HepG2 (cell line): ENCODE data around the gene PANK2. TPM values are rescaled to one million over a fixed set of nuclear protein-coding genes. Genes with fewer than 3 reads are reported as not detected.

Experiments used
- ATAC-seq: fragments of 200-7000 bp; cut with Tn5 transposase; 3 replicates; pipeline ENCODE4 v1.9.1; 2020; ENCODE audit warnings: mild to moderate bottlenecking, moderate library complexity
- BruUV-seq: library from RNA; stranded (reverse); fragments of 400-500 nt; replicated peaks from 2 replicates; lab custom pipeline; 2021; lab: Mats Ljungman, UMichigan
- CTCF ChIA-PET: fragments of 300-600 bp; formaldehyde crosslinking; extraction: SDS; loops from one replicate; lab custom pipeline; 2021; ENCODE audit warnings: low total read pairs, inconsistent platforms, low intra/inter-chr PET ratio; lab: Yijun Ruan, JAX
- POLR2A ChIA-PET: fragments of 350-600 bp; sonication (Branson Sonifier 250); formaldehyde crosslinking; loops from one replicate; lab custom pipeline; 2020; ENCODE audit warnings: antibody characterized with exemption, inconsistent platforms; lab: Yijun Ruan, JAX
- DNase-seq: peaks from one replicate; pipeline ENCODE4 v3.0.0-alpha.2; 2015; ENCODE audit warnings: low spot score
- FAIRE-seq: peaks from 3 replicates; lab custom pipeline; 2011; peaks lifted over from hg19 to GRCh38; lab: Jason Lieb, UNC
- H2AFZ ChIP-seq: one replicate; pipeline ENCODE4 v1.6.1; 2011; ENCODE audit warnings: low read length, inconsistent platforms
- H3K27ac ChIP-seq: fragments of 300-600 bp; 3 replicates; pipeline ENCODE4 v1.8.0; 2011; ENCODE audit warnings: mixed run types, mild to moderate bottlenecking, mixed read lengths, low read length, inconsistent platforms; ENCODE audit not compliant: insufficient read depth; ENCODE audit errors: extremely low read length
- H3K27me3 ChIP-seq, 2 experiments: fragments of 200-600 bp in 1 of 2; 2 replicates in 1 of 2; 3 replicates in 1 of 2; pipeline versions ENCODE4 v1.6.0 to v1.8.0; 2011; ENCODE audit warnings: low read length in 2 of 2, mild to moderate bottlenecking in 2 of 2, moderate library complexity in 2 of 2, inconsistent platforms in 1 of 2; ENCODE audit not compliant: insufficient read depth in 2 of 2, control insufficient read depth in 1 of 2
- H3K36me3 ChIP-seq, 2 experiments: fragments of 200-600 bp in 1 of 2; replicated peaks in 1 of 2; 2 replicates in 1 of 2; 3 replicates in 1 of 2; pipeline versions ENCODE4 v1.5.1 to v1.8.0; 2011; ENCODE audit warnings: low read length in 2 of 2, inconsistent platforms in 1 of 2; ENCODE audit not compliant: insufficient read depth in 2 of 2, control insufficient read depth in 1 of 2
- H3K4me1 ChIP-seq: 2 replicates; pipeline ENCODE4 v1.5.1; 2012; ENCODE audit warnings: low read length, inconsistent platforms; ENCODE audit not compliant: insufficient read depth
- H3K4me2 ChIP-seq: 2 replicates; pipeline ENCODE4 v1.6.0; 2011; ENCODE audit warnings: low read depth, low read length, inconsistent platforms
- H3K4me3 ChIP-seq, 3 experiments: fragments of 200-600 bp in 1 of 3; sonication (generic), shearing (Covaris generic) in 1 of 3; replicated peaks in 1 of 3; 2 replicates each; pipeline ENCODE4 v1.5.1; 2011 to 2016; ENCODE audit warnings: low read length in 3 of 3, inconsistent platforms in 2 of 3, low read depth in 2 of 3, mild to moderate bottlenecking in 2 of 3, control low read depth in 1 of 3, mixed read lengths in 1 of 3; ENCODE audit not compliant: insufficient read depth in 1 of 3
- H3K79me2 ChIP-seq: one replicate; pipeline ENCODE4 v1.6.1; 2011; ENCODE audit warnings: low read length, inconsistent platforms; ENCODE audit not compliant: insufficient read depth
- H3K9ac ChIP-seq: 2 replicates; pipeline ENCODE4 v1.6.0; 2011; ENCODE audit warnings: mild to moderate bottlenecking, low read depth, low read length, inconsistent platforms; ENCODE audit not compliant: insufficient read depth
- H3K9me3 ChIP-seq: 2 replicates; pipeline ENCODE4 v1.5.1; 2012; ENCODE audit warnings: mild to moderate bottlenecking, low read length
- H4K20me1 ChIP-seq: 2 replicates; pipeline ENCODE4 v1.6.0; 2011; ENCODE audit warnings: inconsistent platforms, mild to moderate bottlenecking, low read length, moderate library complexity; ENCODE audit not compliant: insufficient read depth
- ELF3 ChIP-seq: IDR thresholded peaks from 2 replicates; pipeline ENCODE4 v1.6.1; 2016; ENCODE audit warnings: missing genetic modification reagents, missing compliant biosample characterization
- NR2F2 ChIP-seq: IDR thresholded peaks from 2 replicates; pipeline ENCODE4 v1.6.1; 2012; ENCODE audit warnings: low read depth, inconsistent platforms, borderline replicate concordance
- PHF21A ChIP-seq: sonication (generic); formaldehyde crosslinking; IDR thresholded peaks from 2 replicates; pipeline ENCODE4 v1.5.0; 2020; ENCODE audit warnings: mild to moderate bottlenecking, missing genetic modification reagents
- SRSF1 ChIP-seq: fragments of 200-400 bp; formaldehyde crosslinking; optimal IDR thresholded peaks from 2 replicates; pipeline ENCODE3; 2017; ENCODE audit warnings: mild to moderate bottlenecking, low read depth, low read length, moderate library complexity
- TCF7 ChIP-seq: sonication (generic); IDR thresholded peaks from 2 replicates; pipeline ENCODE4 v1.6.1; 2016; ENCODE audit warnings: antibody characterized with exemption, low read depth
- ZNF180 ChIP-seq: sonication (generic); formaldehyde crosslinking; IDR thresholded peaks from 2 replicates; pipeline ENCODE4 v1.4.0; 2020; ENCODE audit warnings: low read depth, missing genetic modification reagents, borderline replicate concordance
- ZNF740 ChIP-seq: sonication (generic); formaldehyde crosslinking; IDR thresholded peaks from 2 replicates; pipeline ENCODE4 v1.4.0; 2020; ENCODE audit warnings: missing genetic modification reagents
- WGBS: methylation state at CpG from one replicate; pipeline ENCODE4 v1.1.6; 2017; ENCODE audit warnings: low lambda C conversion rate; 5-methylcytosine and 5-hydroxymethylcytosine counted together
- in situ Hi-C: cut with HindIII; loops from 2 replicates; pipeline ENCODE4 v1.10.0; 2017; ENCODE audit warnings: low pct_unique_long_range_greater_than_20kb; ENCODE audit not compliant: extremely low pct_ligation_motif_present
- intact Hi-C: fragments of 100-400 bp; cut with micrococcal nuclease; formaldehyde crosslinking; loops from one replicate; pipeline ENCODE4 v1.10.0; 2022; ENCODE audit not compliant: unreplicated experiment
- polyA plus RNA-seq, 8 experiments: library from polyadenylated mRNA; depleted of rRNA in 3 of 8; stranded (reverse) in 7 of 8; unstranded in 1 of 8; fragments of >200 nt; fragmentation: Illumina TruSeq in 4 of 8; extraction: Trizol in 4 of 8; gene quantifications; 2 replicates each; pipeline versions ENCODE4 v1.2.1 to v1.2.3, GENCODE V29; 2011 to 2016; ENCODE audit warnings: low read depth in 4 of 8, missing spikeins in 1 of 8, mixed read lengths in 1 of 8; ENCODE audit not compliant: insufficient read depth in 1 of 8
- total RNA-seq, 5 experiments: library from RNA; depleted of rRNA; stranded (reverse); fragments of >200 nt; fragmentation: Illumina TruSeq; extraction: Trizol; gene quantifications; 2 replicates each; pipeline ENCODE4 v1.2.3, GENCODE V29; 2016; ENCODE audit warnings: low read depth in 1 of 5
- TF ChIP-seq, protein P1 (sequence below): sonication (generic); formaldehyde crosslinking; IDR thresholded peaks from 2 replicates; pipeline ENCODE4 v1.5.1; 2020; ENCODE audit warnings: missing genetic modification reagents, mild to moderate bottlenecking, borderline replicate concordance

PANK2 gene
- total and polyA plus RNA-seq, 2 of the 13 experiments (the other 11 are each of a cell fraction or from before 2014, with no cell fraction given), result 39.2 to 123 TPM

DNA sequence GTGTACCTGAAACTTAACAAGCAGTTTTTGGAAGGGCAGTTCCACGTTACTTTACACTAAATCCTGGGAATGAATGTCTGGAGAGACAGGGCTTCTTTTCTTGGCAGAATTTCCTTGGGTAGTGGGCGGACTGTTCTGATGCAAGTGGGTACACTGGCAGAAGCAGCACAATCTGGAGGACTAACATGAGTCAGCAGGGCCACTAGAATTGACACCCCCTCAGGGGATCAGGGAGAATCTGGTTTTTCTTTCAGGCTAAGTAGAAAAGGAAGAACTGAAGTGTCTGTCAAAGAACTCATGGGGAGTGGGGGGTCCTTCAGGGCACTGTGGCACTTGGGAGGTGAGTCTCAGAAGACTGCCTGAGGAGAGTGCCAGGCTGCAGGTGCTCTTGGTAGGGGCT, 34.6 kb downstream of the PANK2 start:
- in situ Hi-C loops, result no loop called here
- H3K4me1 ChIP-seq, result peaks cover 26% of the 10 kb centered on the region
- WGBS, result 98% methylated on average over 2 of the region's 2 CpGs
- no peak for DNase-seq
- no peak overlapping the region for H3K4me2 ChIP-seq
- no peak for ATAC-seq
- TF ChIP-seq NR2F2 (no peak), SRSF1 (no peak), TCF7 (no peak), PHF21A (CRISPR knock-in tag) (0 out of 2 replicates have a peak, but pooled peaks have one; percentile 17), ELF3 (CRISPR knock-in tag) (no peak), ZNF180 (CRISPR knock-in tag) (no peak), ZNF740 (CRISPR knock-in tag) (0 out of 2 replicates have a peak, but pooled peaks have one; percentile 31)
- TF ChIP-seq, protein P1, sequence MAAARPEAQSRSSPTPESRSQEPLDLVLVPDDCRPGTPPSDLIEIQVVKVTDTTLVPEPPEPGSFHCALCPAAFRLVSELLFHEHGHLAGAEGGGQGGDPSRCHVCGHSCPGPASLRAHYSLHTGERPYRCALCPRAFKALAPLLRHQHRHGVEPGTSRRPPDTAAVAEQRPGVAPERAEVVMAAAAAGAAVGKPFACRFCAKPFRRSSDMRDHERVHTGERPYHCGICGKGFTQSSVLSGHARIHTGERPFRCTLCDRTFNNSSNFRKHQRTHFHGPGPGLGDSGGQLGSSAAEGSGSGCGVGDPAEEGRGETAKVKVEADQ (CRISPR knock-in tag), result no peak
- peaks cover 15% of the 10 kb centered on the region; the same call in 1 of the 2 replicates for H4K20me1 ChIP-seq
- intact Hi-C loops, result no loop called here
- FAIRE-seq, result no peak
- no peak overlapping the region for H3K9ac ChIP-seq
- no peaks in the 10 kb centered on the region for H3K9me3 ChIP-seq
- H3K4me3 ChIP-seq, result no peak overlapping the region
- no peak overlapping the region for H3K27ac ChIP-seq
- H3K79me2 ChIP-seq, result no peaks in the 10 kb centered on the region
- peaks cover 33 to 52% of the 10 kb centered on the region in 2 experiments for H3K36me3 ChIP-seq
- CTCF ChIA-PET, result no interaction called here
- no peak overlapping the region for H2AFZ ChIP-seq
- H3K27me3 ChIP-seq, result no peaks in the 10 kb centered on the region
- POLR2A ChIA-PET, result no interaction called here
- no TSS peak for BruUV-seq
